Measurements from ENCODE around the gene PKIB.
A peak's percentile ranks its signal among the peaks of the same experiment; 100 is the strongest.
"Not testable (repeated sequence)": the region's sequence is repeated elsewhere in the genome, so short reads cannot be mapped to it uniquely, and the experiment has no call there.

The PKIB gene

GRCh38 chr6:122712448-122713137, 102.4 kb downstream of the PKIB start:
- DNase-seq = no peak

- no peak for DNase-seq
Observed at GRCh38 chr6:122713138-122713537, 102.9 kb downstream of the PKIB start.

- no peak for DNase-seq
Observed at GRCh38 chr6:122714059-122714458, 103.9 kb downstream of the PKIB start.

- no peak for DNase-seq
Observed at GRCh38 chr6:122715725-122716124, 105.5 kb downstream of the PKIB start.

GRCh38 chr6:122717350-122717749, 107.1 kb downstream of the PKIB start:
- no peak for DNase-seq

GRCh38 chr6:122718616-122719015, 108.4 kb downstream of the PKIB start:
- DNase-seq = no peak

GRCh38 chr6:122719176-122719575, 109.0 kb downstream of the PKIB start:
- DNase-seq = no peak

GRCh38 chr6:122722746-122723145, 112.5 kb downstream of the PKIB start:
- no peak for DNase-seq

GRCh38 chr6:122726649-122727048, 116.4 kb downstream of the PKIB start:
- no peak for DNase-seq

GRCh38 chr6:122727244-122727643, 117.0 kb downstream of the PKIB start:
- no peak for DNase-seq

GRCh38 chr6:122730334-122730733, 120.1 kb downstream of the PKIB start:
- no peak for DNase-seq

- peak; percentile 52 for DNase-seq
Observed at GRCh38 chr6:122730775-122731386, 120.7 kb downstream of the PKIB start.

GRCh38 chr6:122733259-122733658, 123.1 kb downstream of the PKIB start:
- no peak for DNase-seq

- no peak for DNase-seq
Observed at GRCh38 chr6:122734529-122735395, 124.6 kb downstream of the PKIB start.

- DNase-seq = no peak
Observed at GRCh38 chr6:122735582-122735981, 125.4 kb downstream of the PKIB start.

- DNase-seq = peak; percentile 84
Observed at GRCh38 chr6:122736163-122736562, 126.0 kb downstream of the PKIB start.

GRCh38 chr6:122736616-122737015, 126.4 kb downstream of the PKIB start:
- peak; percentile 10 for DNase-seq

GRCh38 chr6:122740091-122740490, 129.9 kb downstream of the PKIB start:
- DNase-seq = no peak

GRCh38 chr6:122740936-122741335, 130.7 kb downstream of the PKIB start:
- no peak for DNase-seq

- not testable (repeated sequence) for DNase-seq
Observed at GRCh38 chr6:122744247-122744646, 134.0 kb downstream of the PKIB start.

GRCh38 chr6:122744856-122745255, 134.7 kb downstream of the PKIB start:
- DNase-seq = peak; percentile 85

GRCh38 chr6:122746688-122747087, 136.5 kb downstream of the PKIB start:
- DNase-seq = no peak

GRCh38 chr6:122747573-122747972, 137.4 kb downstream of the PKIB start:
- no peak for DNase-seq

- not testable (repeated sequence) for DNase-seq
Observed at GRCh38 chr6:122748945-122749344, 138.7 kb downstream of the PKIB start.

All from NCI-H510A treated with DMSO at 0.1 percent for 48 hours (cell line).